Right lobe of liver (tissue), 6 donors: ENCODE data around the gene YAP1. TPM values are rescaled to one million over a fixed set of nuclear protein-coding genes. Genes with fewer than 3 reads are reported as not detected.
A peak's percentile ranks its signal among the peaks of the same experiment; 100 is the strongest.

Experiments used
- ATAC-seq, 4 donors: fragments of 200-7000 bp; cut with Tn5 transposase; one replicate each; pipeline ENCODE4 v1.9.1; 2020; ENCODE audit warnings: mild to moderate bottlenecking in 4 of 4, moderate library complexity in 4 of 4
- DNase-seq, 3 donors: peaks; one replicate each; pipeline ENCODE4 v3.0.0-alpha.2; 2020
- H3K27ac ChIP-seq, 3 donors: fragments of 200-600 bp; one replicate each; pipeline ENCODE4 v1.8.0; 2022
- H3K27me3 ChIP-seq, 2 donors: fragments of 200-600 bp; one replicate each; pipeline ENCODE4 v1.8.0; 2022
- H3K36me3 ChIP-seq, 4 donors: fragments of 200-600 bp; sonication (generic) in 1 of 4; one replicate each; pipeline versions ENCODE4 v1.5.1 to v1.8.0; 2017 to 2022; ENCODE audit warnings: control low read depth in 1 of 4
- H3K4me1 ChIP-seq, 4 donors: fragments of 200-600 bp; sonication (generic) in 1 of 4; one replicate each; pipeline versions ENCODE4 v1.5.1 to v1.8.0; 2017 to 2022; ENCODE audit warnings: control low read depth in 1 of 4
- H3K4me3 ChIP-seq, 3 donors: fragments of 200-600 bp; one replicate each; pipeline ENCODE4 v1.8.0; 2022
- H3K9me3 ChIP-seq, 4 donors: fragments of 200-600 bp; sonication (generic) in 1 of 4; one replicate each; pipeline versions ENCODE4 v1.5.1 to v1.8.0; 2017 to 2022; ENCODE audit warnings: control low read depth in 1 of 4
- CTCF ChIP-seq, 4 donors: fragments of 200-600 bp in 3 of 4; fragments of 450-650 bp in 1 of 4; IDR thresholded peaks; one replicate each; pipeline versions ENCODE4 v1.5.1 to v1.8.0; 2016 to 2022; ENCODE audit warnings: antibody characterized with exemption in 4 of 4, mild to moderate bottlenecking in 2 of 4
- POLR2A ChIP-seq: fragments of 450-650 bp; IDR thresholded peaks from one replicate; pipeline ENCODE4 v1.6.1; 2017; ENCODE audit warnings: antibody characterized with exemption, mild to moderate bottlenecking
- WGBS: methylation state at CpG from one replicate; pipeline ENCODE4 v1.1.6; 2018; ENCODE audit warnings: low coverage, low lambda C conversion rate; ENCODE audit not compliant: insufficient coverage; ENCODE audit errors: missing lambda C conversion rate; 5-methylcytosine and 5-hydroxymethylcytosine counted together
- intact Hi-C, 2 donors: fragments of 100-400 bp; cut with DNase I; formaldehyde crosslinking; loops; one replicate each; pipeline versions ENCODE4 v1.11.2 to v1.14.1; 2022
- total RNA-seq, 6 experiments: library from RNA; depleted of rRNA in 2 of 6; stranded (reverse); fragments of >200 nt in 2 of 6; fragmentation: NEBNext Ultra II Directional in 3 of 6; extraction: Animal tissue kit (Norgen Biotek cat#: 25700) in 3 of 6; gene quantifications; one replicate each; pipeline versions ENCODE4 v1.1.0 to v1.2.4, GENCODE V29; 2016 to 2023
- donor health status: DM: no; HTN: yes; CAD: no.
- donor health status: DM: no; HTN: no; CAD: no.
- donor health status: DM: no; HTN: no; CAD: no.
- donor health status: DM: no; HTN: yes; CAD: no.
- donor health status: DM: no; HTN: yes; CAD: no.

Gene YAP1
- total RNA-seq, 6 experiments from 2014 or later = 17.9 to 60.5 (median 36.3) TPM

GRCh38 chr11:102191832-102192231, 81.6 kb downstream of the YAP1 start:
- DNase-seq (no peak), ATAC-seq (peak; percentile 50 to 84 (median 76))
- H3K27me3 ChIP-seq = no peaks in the 10 kb centered on the region
- H3K9me3 ChIP-seq = no peaks in the 10 kb centered on the region
- intact Hi-C loops = no loop called here
- TF ChIP-seq POLR2A (no peak), CTCF (IDR thresholded peaks at IDR 0.05) (no peak)
- H3K4me3 ChIP-seq = no peak overlapping the region
- H3K27ac ChIP-seq = peak overlapping the region in 1 of 3 donors; percentile 56
- no peaks in the 10 kb centered on the region for H3K36me3 ChIP-seq
- WGBS = 28% methylated on average over 3 of the region's 3 CpGs
- peaks cover 0 to 16% (median 2%) of the 10 kb centered on the region in 4 donors for H3K4me1 ChIP-seq

- Histone ChIP-seq H3K4me1 (peaks cover 0 to 16% (median 2%) of the 10 kb centered on the region in 4 donors), H3K27ac (peak overlapping the region in 1 of 3 donors; percentile 56), H3K4me3 (no peak overlapping the region), H3K9me3 (no peaks in the 10 kb centered on the region), H3K36me3 (no peaks in the 10 kb centered on the region), H3K27me3 (no peaks in the 10 kb centered on the region)
- intact Hi-C loops = no loop called here
- no peak for TF ChIP-seq CTCF (IDR thresholded peaks at IDR 0.05)
- TF ChIP-seq POLR2A = no peak
- no peak for DNase-seq
- peak; percentile 18 to 84 (median 82) for ATAC-seq
Observed at GRCh38 chr11:102192349-102193066, 82.3 kb downstream of the YAP1 start.

- ATAC-seq (no peak), DNase-seq (no peak)
- Histone ChIP-seq H3K27ac (no peak overlapping the region), H3K36me3 (no peaks in the 10 kb centered on the region), H3K4me3 (no peak overlapping the region), H3K4me1 (peaks cover 0 to 16% (median 2%) of the 10 kb centered on the region in 4 donors), H3K27me3 (no peaks in the 10 kb centered on the region), H3K9me3 (no peaks in the 10 kb centered on the region)
- intact Hi-C loops = no loop called here
- TF ChIP-seq CTCF (IDR thresholded peaks at IDR 0.05) = no peak
- no peak for TF ChIP-seq POLR2A
Observed at GRCh38 chr11:102194257-102194656, 84.0 kb downstream of the YAP1 start.

- H3K4me1 ChIP-seq = peaks cover 0 to 21% (median 2%) of the 10 kb centered on the region in 4 donors
- TF ChIP-seq CTCF (IDR thresholded peaks at IDR 0.05) = no peak
- no peak for TF ChIP-seq POLR2A
- H3K36me3 ChIP-seq = no peaks in the 10 kb centered on the region
- no peak overlapping the region for H3K27ac ChIP-seq
- H3K4me3 ChIP-seq = no peak overlapping the region
- no peak for DNase-seq
- H3K9me3 ChIP-seq = no peaks in the 10 kb centered on the region
- intact Hi-C loops = no loop called here
- no peak for ATAC-seq
- H3K27me3 ChIP-seq = no peaks in the 10 kb centered on the region
- WGBS = 91% methylated on average over 1 of the region's 1 CpG
Observed at GRCh38 chr11:102194990-102195389, 84.7 kb downstream of the YAP1 start.
